C4-2B (cell line): Measurements from ENCODE around the gene NTRK1.

ENCODE experiments used
- H3K27ac ChIP-seq: fragments of 450-650 bp; 2 replicates; pipeline ENCODE4 v1.5.1; 2017
- ZFX ChIP-seq: fragments of 450-650 bp; IDR thresholded peaks from 2 replicates; pipeline ENCODE4 v1.6.1; 2017
- TF ChIP-seq, protein P1 (sequence below): fragments of 450-650 bp; conservative IDR thresholded peaks from 2 replicates; pipeline ENCODE4 v1.5.1; 2017; ENCODE audit warnings: mild to moderate bottlenecking

NTRK1 gene

GRCh38 chr1:156845055-156845952 is 15.4 kb upstream of the NTRK1 start:
- TF ChIP-seq ZFX = no peak
- TF ChIP-seq, protein P1, sequence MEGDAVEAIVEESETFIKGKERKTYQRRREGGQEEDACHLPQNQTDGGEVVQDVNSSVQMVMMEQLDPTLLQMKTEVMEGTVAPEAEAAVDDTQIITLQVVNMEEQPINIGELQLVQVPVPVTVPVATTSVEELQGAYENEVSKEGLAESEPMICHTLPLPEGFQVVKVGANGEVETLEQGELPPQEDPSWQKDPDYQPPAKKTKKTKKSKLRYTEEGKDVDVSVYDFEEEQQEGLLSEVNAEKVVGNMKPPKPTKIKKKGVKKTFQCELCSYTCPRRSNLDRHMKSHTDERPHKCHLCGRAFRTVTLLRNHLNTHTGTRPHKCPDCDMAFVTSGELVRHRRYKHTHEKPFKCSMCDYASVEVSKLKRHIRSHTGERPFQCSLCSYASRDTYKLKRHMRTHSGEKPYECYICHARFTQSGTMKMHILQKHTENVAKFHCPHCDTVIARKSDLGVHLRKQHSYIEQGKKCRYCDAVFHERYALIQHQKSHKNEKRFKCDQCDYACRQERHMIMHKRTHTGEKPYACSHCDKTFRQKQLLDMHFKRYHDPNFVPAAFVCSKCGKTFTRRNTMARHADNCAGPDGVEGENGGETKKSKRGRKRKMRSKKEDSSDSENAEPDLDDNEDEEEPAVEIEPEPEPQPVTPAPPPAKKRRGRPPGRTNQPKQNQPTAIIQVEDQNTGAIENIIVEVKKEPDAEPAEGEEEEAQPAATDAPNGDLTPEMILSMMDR = no peak
- H3K27ac ChIP-seq = no peak overlapping the region

- TF ChIP-seq, protein P1 = no peak
- TF ChIP-seq ZFX = no peak
- H3K27ac ChIP-seq = no peak overlapping the region
Observed at GRCh38 chr1:156845953-156846545, 14.6 kb upstream of the NTRK1 start.

GRCh38 chr1:156846643-156847042 is 14.0 kb upstream of the NTRK1 start:
- H3K27ac ChIP-seq = no peak overlapping the region
- TF ChIP-seq, protein P1 = no peak
- no peak for TF ChIP-seq ZFX

DNA sequence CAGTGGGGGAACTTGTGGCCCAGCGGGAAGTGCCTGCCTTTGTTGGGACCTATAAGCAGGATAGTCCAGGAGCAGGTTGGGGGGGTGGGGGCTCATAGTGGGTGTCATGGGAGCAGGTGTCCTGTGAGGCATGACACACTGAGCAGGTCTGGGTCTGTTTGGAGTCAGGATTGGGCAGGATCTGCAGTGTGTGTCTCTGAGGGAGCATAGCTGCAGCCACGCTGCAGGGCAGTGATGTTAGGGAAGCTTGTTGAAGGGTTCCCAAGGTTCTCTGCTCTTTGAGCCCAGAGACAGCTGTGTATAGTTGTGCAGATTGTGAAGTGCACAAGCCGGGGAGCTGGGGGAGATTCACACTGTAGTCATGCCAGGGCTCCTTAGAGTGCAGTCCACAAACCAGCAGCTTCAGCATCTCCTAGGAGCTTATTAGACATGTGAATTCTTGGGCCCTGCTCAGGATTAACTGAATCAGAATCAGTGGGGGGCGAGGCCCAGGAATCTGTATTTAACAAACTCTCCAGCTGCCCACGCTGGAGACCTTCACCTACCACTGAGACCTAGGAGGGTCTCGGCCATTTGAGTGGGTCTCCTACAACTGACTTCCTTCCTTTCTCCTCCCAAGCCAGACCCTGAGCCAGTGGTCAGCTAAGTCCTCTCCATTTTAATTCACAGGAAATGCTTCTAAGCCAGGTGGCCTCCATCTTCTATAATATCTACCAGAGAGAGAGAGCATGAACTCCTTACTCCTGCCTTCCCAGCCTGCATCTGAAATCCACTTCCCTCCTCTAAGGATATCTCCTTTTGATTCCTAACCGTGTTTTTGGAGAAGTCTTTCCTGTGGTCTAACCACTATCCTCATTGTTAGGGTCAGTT is 12.8 kb upstream of the NTRK1 start:
- H3K27ac ChIP-seq = no peak overlapping the region

GRCh38 chr1:156848461-156849150 is 12.1 kb upstream of the NTRK1 start:
- TF ChIP-seq ZFX = no peak
- TF ChIP-seq, protein P1 = no peak
- H3K27ac ChIP-seq = no peak overlapping the region

More for the DNA sequence above, 12.8 kb upstream of the NTRK1 start:
- TF ChIP-seq, protein P1 = no peak

DNA sequence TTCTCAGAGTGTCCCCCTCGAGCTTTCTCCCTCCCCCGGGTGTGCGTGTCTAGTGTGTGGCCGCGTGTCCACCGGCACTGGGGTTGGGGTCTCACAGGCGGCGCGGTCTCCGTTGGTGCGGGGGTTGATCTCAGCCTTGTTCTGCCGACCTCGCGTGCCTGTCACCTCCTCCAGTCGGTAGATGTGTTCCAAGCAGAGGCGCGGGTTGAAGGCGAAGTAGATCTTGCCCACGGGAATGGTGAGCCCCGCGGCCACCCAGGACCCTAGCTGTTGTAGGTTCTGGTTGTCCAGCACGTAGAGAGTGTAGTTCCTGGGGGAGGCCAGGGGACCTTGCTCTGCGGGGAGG is 11.5 kb upstream of the NTRK1 start:
- no peak for TF ChIP-seq ZFX
- TF ChIP-seq, protein P1 = no peak
- no peak overlapping the region for H3K27ac ChIP-seq
